CD14-positive monocyte (primary cell): ENCODE data around the gene THBS2. TPM values are rescaled to one million over a fixed set of nuclear protein-coding genes. Genes with fewer than 3 reads are reported as not detected.

ENCODE experiments used
- DNase-seq, 3 donors: peaks; one replicate each; pipeline ENCODE4 v3.0.0-alpha.2; 2011 to 2022
- H2AFZ ChIP-seq: 2 replicates; pipeline ENCODE4 v1.6.0; 2012; ENCODE audit warnings: mild to moderate bottlenecking, low read depth, low read length, inconsistent platforms; ENCODE audit not compliant: insufficient read depth, poor library complexity, severe bottlenecking
- H3K27ac ChIP-seq, 2 donors: 1 replicate in 1 of 2; 2 replicates in 1 of 2; pipeline ENCODE4 v1.5.1; 2012 to 2013; ENCODE audit warnings: low read length in 2 of 2, control low read depth in 1 of 2, inconsistent platforms in 1 of 2, low read depth in 1 of 2, mild to moderate bottlenecking in 1 of 2
- H3K27me3 ChIP-seq, 2 donors: one replicate each; pipeline versions ENCODE4 v1.6.0 to v1.6.1; 2011 to 2013; ENCODE audit warnings: low read length in 2 of 2; ENCODE audit not compliant: control insufficient read depth in 2 of 2, insufficient read depth in 2 of 2
- H3K36me3 ChIP-seq, 2 donors: replicated peaks in 1 of 2; 1 replicate in 1 of 2; 2 replicates in 1 of 2; pipeline versions ENCODE4 v1.5.1 to v1.6.1; 2012 to 2013; ENCODE audit warnings: low read length in 2 of 2, control low read depth in 1 of 2, inconsistent platforms in 1 of 2, mild to moderate bottlenecking in 1 of 2; ENCODE audit not compliant: insufficient read depth in 2 of 2, control insufficient read depth in 1 of 2
- H3K4me1 ChIP-seq, 2 donors: 1 replicate in 1 of 2; 2 replicates in 1 of 2; pipeline versions ENCODE4 v1.5.1 to v1.6.1; 2012 to 2013; ENCODE audit warnings: low read length in 2 of 2, control low read depth in 1 of 2, inconsistent platforms in 1 of 2, mild to moderate bottlenecking in 1 of 2, moderate library complexity in 1 of 2; ENCODE audit not compliant: insufficient read depth in 2 of 2, control insufficient read depth in 1 of 2
- H3K4me2 ChIP-seq: replicated peaks from 2 replicates; pipeline ENCODE3; 2012; ENCODE audit warnings: low read length, moderate library complexity, mild to moderate bottlenecking; ENCODE audit not compliant: poor library complexity, severe bottlenecking; ENCODE audit errors: extremely low read depth
- H3K4me3 ChIP-seq, 3 experiments: fragments of 200-600 bp in 1 of 3; sonication (generic) in 1 of 3; replicated peaks in 1 of 3; 1 replicate in 2 of 3; 2 replicates in 1 of 3; pipeline ENCODE4 v1.5.1; 2011 to 2013; ENCODE audit warnings: low read length in 3 of 3, mild to moderate bottlenecking in 3 of 3, control low read depth in 2 of 3, low read depth in 2 of 3, inconsistent platforms in 1 of 3, moderate library complexity in 1 of 3
- H3K79me2 ChIP-seq: 2 replicates; pipeline ENCODE4 v1.6.0; 2012; ENCODE audit warnings: mild to moderate bottlenecking, control low read depth, inconsistent platforms, low read length, moderate library complexity; ENCODE audit not compliant: insufficient read depth
- H3K9ac ChIP-seq: 2 replicates; pipeline ENCODE4 v1.6.0; 2017; ENCODE audit warnings: low read length, mild to moderate bottlenecking; ENCODE audit not compliant: insufficient read depth, poor library complexity, severe bottlenecking
- H3K9me3 ChIP-seq, 2 donors: replicated peaks in 1 of 2; 1 replicate in 1 of 2; 2 replicates in 1 of 2; pipeline versions ENCODE4 v1.5.1 to v1.6.1; 2012 to 2013; ENCODE audit warnings: low read length in 2 of 2, control low read depth in 1 of 2; ENCODE audit not compliant: control insufficient read depth in 1 of 2, insufficient read depth in 1 of 2
- H4K20me1 ChIP-seq: 2 replicates; pipeline ENCODE4 v1.6.0; 2012; ENCODE audit warnings: mild to moderate bottlenecking, low read length, control low read depth, moderate library complexity; ENCODE audit not compliant: insufficient read depth
- H3K27ac Mint-ChIP-seq, 7 donors: one replicate each; pipeline ENCODE4 v1.8.0; 2020; ENCODE audit warnings: mild to moderate bottlenecking in 7 of 7, mixed read lengths in 7 of 7, moderate library complexity in 6 of 7, inconsistent platforms in 2 of 7
- H3K27me3 Mint-ChIP-seq, 3 donors: one replicate each; pipeline ENCODE4 v1.8.0; 2021 to 2022; ENCODE audit warnings: low read depth in 3 of 3, mild to moderate bottlenecking in 3 of 3, mixed read lengths in 3 of 3, moderate library complexity in 3 of 3, inconsistent platforms in 1 of 3
- H3K36me3 Mint-ChIP-seq, 2 donors: one replicate each; pipeline ENCODE4 v1.8.0; 2020; ENCODE audit warnings: mixed read lengths in 2 of 2, inconsistent platforms in 1 of 2, mild to moderate bottlenecking in 1 of 2
- H3K4me1 Mint-ChIP-seq: one replicate; pipeline ENCODE4 v1.8.0; 2020; ENCODE audit warnings: mild to moderate bottlenecking, mixed read lengths
- H3K4me3 Mint-ChIP-seq, 2 donors: one replicate each; pipeline ENCODE4 v1.8.0; 2020; ENCODE audit warnings: mild to moderate bottlenecking in 2 of 2, mixed read lengths in 2 of 2, moderate library complexity in 1 of 2
- H3K9me3 Mint-ChIP-seq, 7 donors: one replicate each; pipeline ENCODE4 v1.8.0; 2020 to 2022; ENCODE audit warnings: mixed read lengths in 7 of 7, mild to moderate bottlenecking in 6 of 7, moderate library complexity in 6 of 7, inconsistent platforms in 2 of 7
- CTCF ChIP-seq: fragments of 200-600 bp; IDR thresholded peaks from one replicate; pipeline ENCODE4 v1.8.0; 2022; ENCODE audit warnings: antibody characterized with exemption, mild to moderate bottlenecking
- WGBS: methylation state at CpG from one replicate; pipeline ENCODE4 v1.1.5; 2013; ENCODE audit warnings: missing lambda C conversion rate; ENCODE audit not compliant: insufficient coverage; 5-methylcytosine and 5-hydroxymethylcytosine counted together
- intact Hi-C, 2 donors: fragments of 100-400 bp; cut with micrococcal nuclease; formaldehyde crosslinking; loops; one replicate each; pipeline versions ENCODE4 v1.15.0 to v1.15.1; 2023
- polyA plus RNA-seq, 3 donors: library from polyadenylated mRNA; depleted of rRNA in 1 of 3; unstranded in 2 of 3; stranded (reverse) in 1 of 3; fragments of 300-500 nt in 2 of 3; fragments of >200 nt in 1 of 3; fragmentation: Illumina TruSeq in 2 of 3; gene quantifications; 1 replicate in 2 of 3; 2 replicates in 1 of 3; pipeline ENCODE4 v1.2.3, GENCODE V29; 2012 to 2021

Gene THBS2
- polyA plus RNA-seq, 3 donors, result 0.01 to 0.03 TPM; not detected in 1

GRCh38 chr6:169289619-169290339 lies 36.1 kb upstream of the THBS2 start:
- H3K36me3 Mint-ChIP-seq, result peaks cover 0 to 2% of the 10 kb centered on the region in 2 donors
- H3K27me3 Mint-ChIP-seq, result peaks cover 0 to 3% (median 0%) of the 10 kb centered on the region in 3 donors
- peaks cover 62% of the 10 kb centered on the region for H3K4me1 Mint-ChIP-seq
- H3K27ac Mint-ChIP-seq, result peak overlapping the region; percentile 85 to 98 (median 89)
- Histone ChIP-seq H3K4me2 (peak overlapping the region; percentile 27), H3K27ac (peak overlapping the region; percentile 50 to 88), H3K9me3 (no peaks in the 10 kb centered on the region), H3K4me3 (no peak overlapping the region), H3K36me3 (no peaks in the 10 kb centered on the region), H3K9ac (no peak overlapping the region), H3K27me3 (no peaks in the 10 kb centered on the region), H2AFZ (no peak overlapping the region), H4K20me1 (no peaks in the 10 kb centered on the region), H3K4me1 (peaks cover 58 to 63% of the 10 kb centered on the region in 2 donors), H3K79me2 (no peaks in the 10 kb centered on the region)
- H3K9me3 Mint-ChIP-seq, result peaks cover 0 to 7% (median 0%) of the 10 kb centered on the region in 7 donors
- no peak for TF ChIP-seq CTCF
- WGBS, result 38% methylated on average over 12 of the region's 18 CpGs
- peak overlapping the region in 1 of 2 donors; percentile 54 for H3K4me3 Mint-ChIP-seq
- peak; percentile 49 to 79 (median 74) for DNase-seq
- intact Hi-C loops, result loop anchor here in 1 of 2 donors (5.0 kb wide), 1 partner anchor 77 kb away; no protein-coding TSS in a partner anchor

DNA sequence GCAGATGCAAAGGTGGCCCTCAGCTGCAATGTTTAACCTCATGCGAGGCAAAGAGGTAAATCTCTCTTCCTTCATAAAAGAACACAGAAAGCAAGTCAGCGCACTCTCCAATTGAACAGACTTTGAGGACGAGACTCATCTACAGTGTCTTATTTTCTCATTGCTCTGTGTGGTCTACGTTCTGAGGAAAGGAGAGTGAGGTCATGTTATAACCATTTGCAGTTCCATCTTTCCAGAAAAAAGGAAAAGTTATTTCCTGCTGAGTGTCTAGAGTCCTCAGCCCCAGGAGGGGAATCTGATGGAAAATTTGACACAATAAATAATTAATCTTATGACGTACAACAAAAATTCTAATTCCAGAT lies 35.6 kb upstream of the THBS2 start:
- WGBS, result 100% methylated on average over 1 of the region's 5 CpGs
- H3K4me3 Mint-ChIP-seq, result peak overlapping the region in 1 of 2 donors; percentile 35
- peaks cover 58 to 63% of the 10 kb centered on the region in 2 donors for H3K4me1 ChIP-seq
- no peak overlapping the region for H3K9ac ChIP-seq
- no peaks in the 10 kb centered on the region for H3K27me3 ChIP-seq
- no peak for TF ChIP-seq CTCF
- peak overlapping the region; percentile 9 for H2AFZ ChIP-seq
- H3K4me1 Mint-ChIP-seq, result peaks cover 60% of the 10 kb centered on the region
- H4K20me1 ChIP-seq, result no peaks in the 10 kb centered on the region
- no peaks in the 10 kb centered on the region for H3K36me3 ChIP-seq
- peaks cover 0 to 2% of the 10 kb centered on the region in 2 donors for H3K36me3 Mint-ChIP-seq
- no peak for DNase-seq
- H3K27ac Mint-ChIP-seq, result peak overlapping the region; percentile 85 to 98 (median 89)
- no peaks in the 10 kb centered on the region for H3K79me2 ChIP-seq
- H3K9me3 Mint-ChIP-seq, result peaks cover 0 to 7% (median 0%) of the 10 kb centered on the region in 7 donors
- H3K27ac ChIP-seq, result peak overlapping the region in 1 of 2 donors; percentile 88
- intact Hi-C loops, result no loop called here
- H3K4me2 ChIP-seq, result no peak overlapping the region
- H3K27me3 Mint-ChIP-seq, result peaks cover 0 to 3% (median 0%) of the 10 kb centered on the region in 3 donors
- no peak overlapping the region for H3K4me3 ChIP-seq
- H3K9me3 ChIP-seq, result no peaks in the 10 kb centered on the region
